GM11168 (cell line): ENCODE measurements around the gene MON1A.

Experiments used
- in situ Hi-C: fragments of 300-500 bp; cut with MboI; formaldehyde crosslinking; loops from one replicate; pipeline ENCODE4 v1.12.0; 2022; ENCODE audit warnings: low sequenced_read_pairs; ENCODE audit not compliant: unreplicated experiment

The MON1A gene

GRCh38 chr3:49859576-49860305 is 69.9 kb downstream of the MON1A start:
- in situ Hi-C loops: no loop called here
